DMS79 (cell line): ENCODE measurements around the gene LYPD6.
A peak's percentile ranks its signal among the peaks of the same experiment; 100 is the strongest.
"Not testable (repeated sequence)": the region's sequence is repeated elsewhere in the genome, so short reads cannot be mapped to it uniquely, and the experiment has no call there.

Experiments used
- DNase-seq: peaks from one replicate; lab custom pipeline; 2025; lab: John Stamatoyannopoulos, UW

Gene LYPD6

GRCh38 chr2:149451417-149452165 is 121.2 kb downstream of the LYPD6 start:
- DNase-seq: no peak

GRCh38 chr2:149456285-149456684 is 125.9 kb downstream of the LYPD6 start:
- no peak for DNase-seq

DNA sequence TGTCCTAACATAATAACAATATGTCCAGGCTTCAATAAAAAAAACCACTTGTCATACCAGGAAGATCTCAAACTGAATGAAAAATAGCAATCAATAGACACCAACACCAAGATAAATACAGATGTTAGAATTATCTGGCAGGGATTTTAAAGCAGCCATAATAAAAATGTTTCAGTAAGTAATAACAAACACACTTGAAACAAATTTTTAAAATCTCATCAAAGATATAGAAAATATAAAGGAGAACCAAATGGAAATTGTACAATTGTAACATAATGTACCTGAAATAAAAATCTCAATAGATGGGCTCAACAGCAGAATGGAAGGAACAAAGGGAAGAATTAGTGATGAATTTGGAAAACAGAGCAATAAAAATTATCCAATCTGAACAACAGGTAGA is 128.1 kb downstream of the LYPD6 start:
- DNase-seq: no peak

DNA sequence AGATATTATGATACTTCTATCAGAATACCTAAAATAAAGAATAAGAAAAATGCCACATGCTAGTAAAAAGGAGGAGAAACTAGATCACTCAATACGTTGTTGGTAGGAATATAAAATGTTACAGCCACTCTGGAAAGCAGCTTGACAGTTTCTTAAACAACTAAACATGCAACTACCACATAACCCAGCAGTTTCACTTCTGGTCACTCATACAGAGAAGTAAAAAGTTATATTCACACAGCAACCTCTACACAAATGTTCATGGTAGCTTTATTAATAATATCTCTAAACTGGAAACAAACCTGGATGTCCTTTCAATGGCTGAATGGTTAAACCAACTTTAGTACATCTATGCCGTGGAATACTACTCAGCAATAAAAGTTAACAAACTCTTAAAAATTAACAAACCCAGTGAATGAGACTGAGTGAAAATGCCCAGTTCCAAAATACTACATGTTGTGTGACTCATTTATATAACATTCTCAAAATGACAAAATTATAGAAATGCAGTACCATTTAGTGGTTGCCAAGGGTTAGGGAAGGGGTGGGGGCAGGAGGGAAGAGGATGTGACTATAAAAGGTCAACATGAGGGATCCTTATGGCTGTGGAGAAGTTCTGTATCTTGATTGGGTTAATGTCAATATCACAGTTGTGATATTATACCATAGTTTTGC is 133.1 kb downstream of the LYPD6 start:
- no peak for DNase-seq

- no peak for DNase-seq
Observed at GRCh38 chr2:149464396-149464795, 134.0 kb downstream of the LYPD6 start.

DNA sequence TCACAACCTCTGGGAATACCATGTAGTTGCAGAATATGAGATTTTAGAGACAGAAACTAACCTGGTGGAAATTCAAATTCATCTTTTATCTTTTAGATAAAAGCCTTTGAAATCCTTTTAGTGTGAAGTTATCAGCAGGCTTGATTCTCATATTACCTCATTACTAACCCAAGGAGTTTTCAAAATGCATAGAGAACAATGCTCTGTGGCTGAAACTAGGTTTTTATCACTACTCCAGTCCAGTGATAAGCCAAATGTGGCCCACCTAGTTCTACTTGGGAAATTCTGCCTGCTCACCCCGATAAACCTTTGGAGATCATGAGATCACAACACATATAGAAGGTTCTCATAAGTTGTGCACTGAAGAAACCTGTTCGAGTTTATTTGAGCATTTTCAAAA is 135.5 kb downstream of the LYPD6 start:
- DNase-seq: no peak

DNA sequence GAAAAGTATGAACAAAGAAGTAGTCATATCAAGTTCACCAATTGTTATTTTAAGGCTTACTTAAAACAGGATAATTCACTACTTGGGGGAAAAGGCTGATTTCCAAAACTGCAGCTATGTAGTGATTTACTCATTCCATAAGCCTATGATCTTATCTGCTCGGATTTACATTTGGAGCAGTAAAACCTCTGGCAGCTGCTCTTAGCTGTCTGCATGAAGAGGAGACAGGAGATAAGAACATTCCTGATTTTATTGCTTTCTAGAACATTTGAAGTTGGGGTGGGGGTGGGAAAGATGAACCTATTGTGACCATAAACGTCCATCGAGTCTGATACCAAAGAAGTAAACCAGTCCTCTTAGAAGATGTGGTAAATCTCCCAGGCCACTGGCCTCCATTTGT is 136.2 kb downstream of the LYPD6 start:
- no peak for DNase-seq

DNA sequence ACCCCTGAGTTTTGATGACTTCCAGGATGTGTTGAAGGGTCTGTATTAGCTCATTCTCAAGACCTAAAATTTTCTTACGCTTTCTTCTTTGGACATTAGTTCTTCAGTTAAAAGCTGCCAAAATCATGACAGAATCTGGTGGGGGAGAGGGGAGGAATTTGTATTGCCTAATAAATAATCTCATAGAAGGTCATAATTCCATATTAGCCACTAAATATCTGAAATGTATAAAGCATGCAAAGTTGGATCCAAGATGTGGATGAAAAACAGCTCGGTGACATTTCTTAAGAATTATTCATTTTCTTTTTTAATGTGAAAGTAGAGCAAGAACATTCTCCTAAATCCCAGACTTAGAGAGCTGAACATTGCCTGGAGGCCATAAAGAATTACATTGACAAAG is 137.0 kb downstream of the LYPD6 start:
- DNase-seq: no peak

GRCh38 chr2:149468636-149469035 is 138.2 kb downstream of the LYPD6 start:
- no peak for DNase-seq

- peak; percentile 13 for DNase-seq
Observed at GRCh38 chr2:149470046-149470445, 139.7 kb downstream of the LYPD6 start.

DNA sequence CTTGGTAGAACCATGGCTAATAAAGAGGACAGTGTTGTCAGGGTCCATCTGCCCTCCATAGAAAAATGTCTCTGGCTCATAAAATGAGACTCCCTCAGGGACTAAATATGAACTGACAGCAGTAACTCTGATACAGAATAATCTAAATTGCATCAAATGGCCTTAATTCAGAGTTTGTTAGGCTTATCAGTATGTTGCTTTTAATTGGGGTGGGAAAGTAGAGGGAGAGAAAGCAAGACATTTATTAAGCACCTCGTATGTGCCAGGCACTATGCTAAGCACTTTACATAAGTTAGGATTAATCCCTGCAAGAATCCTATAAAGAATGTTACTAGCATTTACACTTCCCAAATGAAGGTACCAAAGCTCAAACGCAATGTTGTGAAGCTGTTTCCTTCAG is 142.0 kb downstream of the LYPD6 start:
- no peak for DNase-seq

DNA sequence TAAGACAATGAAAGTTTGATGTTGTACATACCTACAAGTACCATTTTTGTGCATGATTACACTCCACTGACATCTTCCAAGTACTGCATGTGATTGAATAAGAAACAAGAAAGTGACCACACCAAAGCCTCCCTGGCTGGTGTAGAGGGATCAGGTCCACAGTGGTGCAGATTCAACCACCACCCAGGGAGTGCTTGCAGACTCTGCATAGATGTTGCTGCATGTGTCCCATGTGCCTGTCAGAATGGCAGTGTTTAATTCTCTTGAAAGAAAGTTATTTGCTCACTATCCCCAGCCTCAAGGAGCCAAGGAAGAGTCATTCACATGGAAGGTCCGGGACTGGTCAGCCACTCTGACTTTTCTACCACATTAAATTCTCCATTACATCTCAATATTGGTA is 142.7 kb downstream of the LYPD6 start:
- DNase-seq: no peak

DNA sequence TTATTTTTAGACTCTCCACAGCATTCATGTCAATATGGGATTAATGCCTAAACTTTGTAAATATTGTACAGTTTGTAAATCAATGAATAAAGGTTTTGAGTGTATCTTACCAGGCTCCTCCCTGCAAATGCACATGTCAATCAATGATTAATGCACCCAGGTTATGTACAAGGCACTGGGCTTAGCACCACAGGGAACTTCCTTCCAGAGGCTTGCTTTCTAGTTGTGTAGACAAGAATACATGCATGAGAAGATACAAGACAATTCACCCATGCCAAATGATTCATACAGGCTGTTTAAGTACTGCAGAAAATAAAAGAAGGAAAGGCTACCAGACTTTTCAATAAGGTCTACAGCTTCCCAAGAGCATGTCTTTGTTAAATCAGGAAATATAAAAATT is 143.1 kb downstream of the LYPD6 start:
- DNase-seq: no peak

- no peak for DNase-seq
Observed at GRCh38 chr2:149483004-149483605, 152.7 kb downstream of the LYPD6 start.

DNA sequence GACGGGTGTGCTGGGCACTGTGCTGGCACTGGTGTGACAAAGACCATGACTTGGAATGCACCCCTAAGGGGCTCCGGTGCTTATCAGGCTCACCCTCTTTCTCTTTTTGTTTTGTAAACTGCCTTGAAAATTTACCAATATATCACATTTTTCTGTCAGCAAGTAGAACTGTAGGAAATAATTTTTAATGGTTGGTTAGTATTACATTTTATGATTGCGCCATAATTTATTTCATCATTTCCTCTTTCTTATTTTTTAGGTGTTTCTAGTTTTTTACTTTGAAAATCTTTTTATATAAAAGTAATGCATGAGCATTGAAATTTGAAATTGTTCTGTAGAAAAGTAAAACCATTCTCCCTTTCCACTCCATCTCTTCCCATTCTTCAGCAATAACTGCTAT is 156.3 kb downstream of the LYPD6 start:
- DNase-seq: no peak

- no peak for DNase-seq
Observed at GRCh38 chr2:149487189-149487588, 156.8 kb downstream of the LYPD6 start.

GRCh38 chr2:149488706-149489440 is 158.5 kb downstream of the LYPD6 start:
- DNase-seq: no peak

DNA sequence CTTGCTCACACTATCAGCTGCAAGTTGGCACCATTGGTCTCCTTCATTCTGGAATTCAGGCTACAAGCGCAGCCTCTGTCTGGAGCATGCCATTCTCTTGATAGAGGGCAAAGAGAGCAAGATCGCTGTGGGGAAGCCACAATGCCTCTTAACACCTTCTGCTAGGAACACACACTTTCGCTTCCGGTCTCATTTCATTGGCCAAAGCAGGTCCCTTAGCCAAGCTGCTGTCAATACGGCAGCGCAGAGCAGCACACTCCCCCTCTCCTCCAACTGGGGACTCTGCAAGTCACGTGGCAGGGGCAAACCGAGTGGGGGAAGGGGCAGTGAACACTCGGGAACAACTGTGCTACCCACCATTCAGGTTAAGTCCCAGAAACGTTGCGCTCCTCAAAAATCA is 159.1 kb downstream of the LYPD6 start:
- DNase-seq: no peak

DNA sequence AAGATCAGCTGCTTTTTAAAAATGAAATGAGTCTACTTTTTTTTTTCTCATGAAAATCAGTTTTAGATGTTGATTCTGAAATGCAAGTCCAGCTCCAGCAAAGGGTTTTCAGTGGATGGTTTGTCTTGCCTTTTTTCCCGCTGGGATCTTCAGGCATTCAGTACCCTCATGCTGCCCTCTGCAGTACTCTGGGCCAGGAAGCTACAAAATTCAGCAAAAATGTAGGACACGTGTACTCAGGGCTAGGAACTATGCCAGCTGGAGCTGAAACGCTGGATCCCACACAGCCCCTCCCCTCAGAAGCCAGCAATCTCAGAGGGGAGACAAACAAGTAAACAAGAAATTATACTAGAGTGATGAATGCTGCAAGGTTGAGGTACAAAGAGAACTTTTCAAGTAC is 159.9 kb downstream of the LYPD6 start:
- DNase-seq: no peak

DNA sequence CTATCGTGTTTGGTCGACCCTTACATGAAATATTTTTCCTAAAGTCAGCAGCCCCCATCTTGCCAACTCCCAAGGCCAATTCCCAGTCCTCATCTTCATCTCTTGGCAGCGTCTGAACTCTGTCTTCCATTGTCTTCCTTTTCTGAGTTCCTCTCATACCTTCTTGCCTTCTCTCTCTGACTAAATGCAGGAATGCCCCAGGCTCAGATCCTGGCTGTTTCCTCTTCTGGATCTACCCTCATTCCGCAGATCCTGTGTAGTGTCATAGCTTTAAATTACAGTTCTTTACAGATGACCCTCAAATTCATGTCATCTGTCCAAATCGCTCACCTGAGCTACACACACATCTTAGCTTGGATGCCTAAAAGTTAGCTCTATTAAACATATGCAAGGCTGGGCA is 162.5 kb downstream of the LYPD6 start:
- no peak for DNase-seq

DNA sequence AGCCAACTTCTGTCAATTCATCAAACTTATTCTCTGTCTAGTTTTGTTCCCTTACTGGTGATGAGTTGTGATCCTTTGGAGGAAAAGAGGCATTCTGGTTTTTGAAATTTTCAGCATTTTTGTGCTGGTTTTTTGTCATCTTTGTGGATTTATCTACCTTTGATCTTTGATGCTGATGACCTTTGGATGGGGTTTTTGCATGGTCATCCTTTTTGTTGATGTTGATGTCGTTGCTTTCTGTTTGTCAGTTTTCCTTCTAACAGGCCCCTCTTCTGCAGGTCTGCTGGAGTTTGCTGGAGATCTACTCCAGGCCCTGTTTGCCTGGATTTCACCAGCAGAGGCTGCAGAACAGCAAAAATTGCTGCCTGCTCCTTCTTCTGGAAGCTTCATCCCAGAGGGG is 168.8 kb downstream of the LYPD6 start:
- DNase-seq: not testable (repeated sequence)

DNA sequence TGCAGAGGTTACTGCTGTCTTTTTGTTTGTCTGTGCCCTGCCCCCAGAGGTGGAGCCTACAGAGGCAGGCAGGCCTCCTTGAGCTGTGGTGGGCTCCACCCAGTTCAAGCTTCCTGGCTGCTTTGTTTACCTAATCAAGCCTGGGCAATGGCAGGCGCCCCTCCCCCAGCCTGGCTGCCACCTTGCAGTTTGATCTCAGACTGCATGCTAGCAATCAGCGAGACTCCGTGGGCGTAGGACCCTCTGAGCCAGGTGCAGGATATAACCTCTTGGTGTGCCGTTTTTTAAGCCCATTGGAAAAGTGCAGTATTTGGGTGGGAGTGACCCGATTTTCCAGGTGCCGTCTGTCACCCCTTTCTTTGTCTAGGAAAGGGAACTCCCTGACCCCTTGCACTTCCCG is 176.4 kb downstream of the LYPD6 start:
- not testable (repeated sequence) for DNase-seq

DNA sequence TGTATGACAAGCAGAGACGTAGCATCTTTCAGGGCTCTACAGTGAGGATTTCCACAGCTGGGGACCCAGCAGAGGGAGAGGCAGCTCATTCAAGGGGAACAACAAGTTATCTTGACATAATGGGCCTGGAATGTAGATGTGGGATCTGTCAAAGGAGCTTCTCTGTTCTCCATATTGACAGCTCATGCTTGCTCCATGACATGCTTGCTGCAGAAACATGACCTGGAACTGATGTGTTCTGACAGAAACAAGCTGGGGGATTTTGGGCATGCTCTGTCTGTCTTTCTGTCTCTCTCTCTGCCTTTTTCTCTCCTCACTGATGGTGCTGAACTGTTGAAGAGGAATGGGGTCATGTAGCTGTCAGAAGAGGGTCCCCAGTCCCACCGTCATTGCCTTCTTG is 177.6 kb downstream of the LYPD6 start:
- no peak for DNase-seq
